ENCODE results near the gene SELENOO.

The SELENOO gene

DNA sequence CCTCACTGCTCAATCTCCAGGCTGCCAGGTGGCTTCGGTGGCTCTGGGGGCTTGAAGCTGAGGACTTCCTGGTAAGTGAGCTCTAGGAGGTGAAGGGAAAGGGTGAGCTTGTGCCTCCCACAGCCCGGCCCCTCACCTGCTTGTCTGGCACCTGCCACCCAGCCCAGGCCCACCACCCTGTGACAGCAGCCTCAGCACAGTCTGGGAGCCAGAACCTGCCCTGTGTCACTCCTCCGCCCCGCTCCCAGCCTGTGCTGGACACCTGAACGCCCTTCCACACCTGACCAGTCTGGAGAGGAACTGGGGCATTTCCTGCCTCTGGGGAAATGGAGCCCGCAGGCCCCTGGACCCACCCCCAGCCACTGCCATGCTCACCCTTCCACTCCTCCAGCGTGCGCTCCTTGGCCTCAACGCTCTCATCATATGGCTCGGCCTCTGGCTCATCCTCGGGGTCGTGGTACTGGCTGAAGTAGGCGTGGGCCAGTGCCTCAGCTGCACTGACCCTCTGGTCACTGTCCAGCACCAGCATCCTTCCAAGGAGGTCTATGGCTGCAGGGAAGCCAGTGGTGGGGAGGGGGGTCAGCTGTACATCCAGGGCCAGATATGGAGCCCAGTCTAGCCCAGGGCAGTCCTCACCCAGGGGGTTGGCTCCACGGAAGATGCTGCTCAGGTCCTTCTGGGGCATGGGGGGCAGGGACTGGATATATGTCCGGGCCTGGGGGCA is 64.3 kb downstream of the SELENOO start:
- no peak overlapping the region for H3K4me3 ChIP-seq (ENCODE audit: control insufficient read depth, low read depth, low read length)
- TF ChIP-seq, protein P1, sequence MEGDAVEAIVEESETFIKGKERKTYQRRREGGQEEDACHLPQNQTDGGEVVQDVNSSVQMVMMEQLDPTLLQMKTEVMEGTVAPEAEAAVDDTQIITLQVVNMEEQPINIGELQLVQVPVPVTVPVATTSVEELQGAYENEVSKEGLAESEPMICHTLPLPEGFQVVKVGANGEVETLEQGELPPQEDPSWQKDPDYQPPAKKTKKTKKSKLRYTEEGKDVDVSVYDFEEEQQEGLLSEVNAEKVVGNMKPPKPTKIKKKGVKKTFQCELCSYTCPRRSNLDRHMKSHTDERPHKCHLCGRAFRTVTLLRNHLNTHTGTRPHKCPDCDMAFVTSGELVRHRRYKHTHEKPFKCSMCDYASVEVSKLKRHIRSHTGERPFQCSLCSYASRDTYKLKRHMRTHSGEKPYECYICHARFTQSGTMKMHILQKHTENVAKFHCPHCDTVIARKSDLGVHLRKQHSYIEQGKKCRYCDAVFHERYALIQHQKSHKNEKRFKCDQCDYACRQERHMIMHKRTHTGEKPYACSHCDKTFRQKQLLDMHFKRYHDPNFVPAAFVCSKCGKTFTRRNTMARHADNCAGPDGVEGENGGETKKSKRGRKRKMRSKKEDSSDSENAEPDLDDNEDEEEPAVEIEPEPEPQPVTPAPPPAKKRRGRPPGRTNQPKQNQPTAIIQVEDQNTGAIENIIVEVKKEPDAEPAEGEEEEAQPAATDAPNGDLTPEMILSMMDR (IDR thresholded peaks at IDR 0.05; ENCODE audit: control insufficient read depth, insufficient read depth, low read depth, low read length, missing control alignments), result no peak
- no peak for DNase-seq (ENCODE audit: low read depth)

DNA sequence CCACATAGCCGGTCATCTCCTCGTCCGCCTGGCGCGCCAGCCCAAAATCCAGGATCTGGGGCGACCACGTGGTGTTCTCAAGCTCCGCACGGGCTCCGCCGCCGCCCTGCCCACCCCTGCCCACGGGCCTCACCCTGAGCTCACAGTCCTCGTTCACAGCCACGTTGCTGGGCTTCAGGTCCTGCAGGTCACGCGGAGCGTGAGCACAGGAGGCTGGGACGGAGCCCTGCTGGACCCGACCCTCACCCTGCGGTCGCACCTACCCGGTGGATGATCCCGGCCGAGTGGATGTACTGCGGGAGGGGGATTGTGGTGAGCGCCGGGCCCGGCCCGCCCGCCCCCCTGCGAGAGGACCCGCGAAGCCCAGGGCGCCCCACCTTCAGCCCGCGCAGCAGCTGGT is 66.2 kb downstream of the SELENOO start:
- no peak for DNase-seq (ENCODE audit: low read depth)
- H3K4me3 ChIP-seq (ENCODE audit: control insufficient read depth, low read depth, low read length), result no peak overlapping the region
- TF ChIP-seq, protein P1 (IDR thresholded peaks at IDR 0.05; ENCODE audit: control insufficient read depth, insufficient read depth, low read depth, low read length, missing control alignments), result no peak
